ENCODE results near the gene STYK1.

STYK1 gene

DNA sequence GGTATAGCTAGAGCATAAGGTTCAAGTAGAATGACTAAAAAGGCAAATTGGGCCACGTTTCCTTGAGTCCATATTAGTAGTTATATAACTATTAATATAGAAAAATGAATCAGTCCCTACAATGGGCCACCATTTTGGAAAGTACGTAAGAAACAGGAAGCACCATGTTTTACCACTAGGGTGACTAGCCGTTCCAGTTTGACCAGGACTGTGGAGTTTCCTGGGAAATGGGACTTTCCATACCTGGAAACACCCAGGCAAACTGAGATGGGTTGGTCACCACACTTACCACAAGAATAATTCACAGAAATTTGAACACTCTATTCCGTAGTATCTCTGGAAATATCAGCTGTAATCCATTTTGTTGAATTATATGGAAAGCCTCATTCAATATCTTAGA is 58.3 kb downstream of the STYK1 start:
- Histone ChIP-seq H2BK5ac (ENCODE audit: low read length) (no peak overlapping the region), H3K4ac (ENCODE audit: low read length) (no peak overlapping the region), H2BK12ac (ENCODE audit: low read length) (no peak overlapping the region), H2BK120ac (ENCODE audit: low read depth, low read length) (no peak overlapping the region), H3K23ac (ENCODE audit: low read depth, low read length, poor library complexity) (no peak overlapping the region), H3K4me2 (ENCODE audit: insufficient read depth, low read length, poor library complexity, severe bottlenecking) (no peak overlapping the region), H4K91ac (ENCODE audit: low read depth, low read length, poor library complexity) (no peak overlapping the region), H2BK15ac (ENCODE audit: low read length) (no peak overlapping the region), H3K14ac (ENCODE audit: low read length) (no peak overlapping the region), H3K9me3 (replicated peaks in 1 of 2; ENCODE audit: control insufficient read depth in 2 of 2, insufficient read depth in 1 of 2, low read depth in 1 of 2, low read length in 2 of 2) (no peaks in the 10 kb centered on the region), H4K8ac (ENCODE audit: low read depth, low read length) (no peak overlapping the region), H3K9ac (ENCODE audit: low read depth, low read length, poor library complexity) (no peak overlapping the region), H3K4me3 (ENCODE audit: low read length in 2 of 2) (no peak overlapping the region), H3K36me3 (replicated peaks in 1 of 2; ENCODE audit: control insufficient read depth in 2 of 2, insufficient read depth in 2 of 2, low read length in 2 of 2) (peaks cover 2 to 20% of the 10 kb centered on the region in 2 donors), H3K27ac (replicated peaks; ENCODE audit: low read length) (no peak overlapping the region), H3K27me3 (ENCODE audit: control insufficient read depth in 3 of 3, insufficient read depth in 3 of 3, low read depth in 1 of 3, low read length in 3 of 3) (peaks cover 0 to 15% (median 0%) of the 10 kb centered on the region in 3 experiments), H2AK5ac (ENCODE audit: low read depth, low read length) (no peak overlapping the region), H3K79me1 (ENCODE audit: low read depth, low read length) (peaks cover 4% of the 10 kb centered on the region), H3K4me1 (ENCODE audit: control insufficient read depth in 2 of 2, insufficient read depth in 1 of 2, low read depth in 1 of 2, low read length in 2 of 2) (peaks cover 3 to 4% of the 10 kb centered on the region in 2 donors), H2AFZ (ENCODE audit: low read length) (peak overlapping the region; percentile 57), H3K18ac (ENCODE audit: low read length) (no peak overlapping the region)
- DNase-seq (ENCODE audit: low spot score) = no peak
- WGBS, 2 donors (ENCODE audit: extremely low coverage in 2 of 2, insufficient read length in 2 of 2, insufficient replicate concordance in 1 of 2) = no CpG with 5 or more reads among the region's 4 CpGs

DNA sequence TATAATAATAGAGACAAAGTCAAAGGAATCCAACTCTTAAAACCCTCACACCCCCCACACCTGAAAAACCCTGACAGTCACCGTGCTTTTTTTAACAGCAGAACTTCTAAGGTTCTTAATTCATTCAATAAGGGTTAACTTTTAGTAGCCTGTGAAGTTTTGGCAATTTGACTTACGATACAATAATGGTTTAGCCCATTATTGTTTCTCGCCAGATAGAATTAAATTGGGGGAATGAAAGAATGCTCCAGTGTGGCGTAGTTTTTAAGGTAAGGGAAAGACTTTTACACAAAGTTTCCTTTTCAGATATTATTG is 59.8 kb downstream of the STYK1 start:
- Histone ChIP-seq H2BK12ac (ENCODE audit: low read length) (no peak overlapping the region), H3K9ac (ENCODE audit: low read depth, low read length, poor library complexity) (no peak overlapping the region), H2BK5ac (ENCODE audit: low read length) (no peak overlapping the region), H3K79me1 (ENCODE audit: low read depth, low read length) (peaks cover 4% of the 10 kb centered on the region), H3K9me3 (replicated peaks in 1 of 2; ENCODE audit: control insufficient read depth in 2 of 2, insufficient read depth in 1 of 2, low read depth in 1 of 2, low read length in 2 of 2) (no peaks in the 10 kb centered on the region), H3K4ac (ENCODE audit: low read length) (no peak overlapping the region), H3K4me2 (ENCODE audit: insufficient read depth, low read length, poor library complexity, severe bottlenecking) (peak overlapping the region; percentile 35), H3K18ac (ENCODE audit: low read length) (no peak overlapping the region), H3K4me3 (ENCODE audit: low read length in 2 of 2) (peak overlapping the region; percentile 79 to 99), H2AFZ (ENCODE audit: low read length) (peak overlapping the region; percentile 91), H2BK15ac (ENCODE audit: low read length) (no peak overlapping the region), H2BK120ac (ENCODE audit: low read depth, low read length) (no peak overlapping the region), H3K4me1 (ENCODE audit: control insufficient read depth in 2 of 2, insufficient read depth in 1 of 2, low read depth in 1 of 2, low read length in 2 of 2) (peaks cover 3 to 4% of the 10 kb centered on the region in 2 donors), H3K27me3 (ENCODE audit: control insufficient read depth in 3 of 3, insufficient read depth in 3 of 3, low read depth in 1 of 3, low read length in 3 of 3) (peaks cover 0 to 8% (median 0%) of the 10 kb centered on the region in 3 experiments), H4K91ac (ENCODE audit: low read depth, low read length, poor library complexity) (no peak overlapping the region), H3K23ac (ENCODE audit: low read depth, low read length, poor library complexity) (no peak overlapping the region), H2AK5ac (ENCODE audit: low read depth, low read length) (no peak overlapping the region), H3K27ac (replicated peaks; ENCODE audit: low read length) (no peak overlapping the region), H3K36me3 (replicated peaks in 1 of 2; ENCODE audit: control insufficient read depth in 2 of 2, insufficient read depth in 2 of 2, low read length in 2 of 2) (peaks cover 2 to 35% of the 10 kb centered on the region in 2 donors), H4K8ac (ENCODE audit: low read depth, low read length) (no peak overlapping the region), H3K14ac (ENCODE audit: low read length) (no peak overlapping the region)
- WGBS, 2 donors (ENCODE audit: extremely low coverage in 2 of 2, insufficient read length in 2 of 2, insufficient replicate concordance in 1 of 2) = no CpG with 5 or more reads among the region's 4 CpGs
- DNase-seq (ENCODE audit: low spot score) = no peak

GRCh38 chr12:10613349-10614055 is 60.4 kb downstream of the STYK1 start, which contains the start of gene MAGOHB:
Gene MAGOHB (minus strand): TSS chr12:10613609. CDS start chr12:10613532, 77 bp downstream.
- H3K4me1 ChIP-seq (ENCODE audit: control insufficient read depth in 2 of 2, insufficient read depth in 1 of 2, low read depth in 1 of 2, low read length in 2 of 2) = peaks cover 3 to 4% of the 10 kb centered on the region in 2 donors
- H2BK120ac ChIP-seq (ENCODE audit: low read depth, low read length) = no peak within 1 kb of the TSS
- H3K27ac ChIP-seq (replicated peaks; ENCODE audit: low read length) = peak within 1 kb of the TSS; percentile 52
- H3K9me3 ChIP-seq (replicated peaks in 1 of 2; ENCODE audit: control insufficient read depth in 2 of 2, insufficient read depth in 1 of 2, low read depth in 1 of 2, low read length in 2 of 2) = no peaks in the 10 kb centered on the region
- peak within 1 kb of the TSS; percentile 80 for H3K23ac ChIP-seq (ENCODE audit: low read depth, low read length, poor library complexity)
- peak within 1 kb of the TSS; percentile 91 for H2AFZ ChIP-seq (ENCODE audit: low read length)
- H3K27me3 ChIP-seq (ENCODE audit: control insufficient read depth in 3 of 3, insufficient read depth in 3 of 3, low read depth in 1 of 3, low read length in 3 of 3) = peaks cover 0 to 4% (median 0%) of the 10 kb centered on the region in 3 experiments
- H3K4ac ChIP-seq (ENCODE audit: low read length) = no peak within 1 kb of the TSS
- H3K4me3 ChIP-seq (ENCODE audit: low read length in 2 of 2) = peak within 1 kb of the TSS; percentile 79 to 99
- H2BK15ac ChIP-seq (ENCODE audit: low read length) = no peak within 1 kb of the TSS
- peak within 1 kb of the TSS; percentile 95 for H4K91ac ChIP-seq (ENCODE audit: low read depth, low read length, poor library complexity)
- no CpG with 5 or more reads among the region's 45 CpGs for WGBS, 2 donors (ENCODE audit: extremely low coverage in 2 of 2, insufficient read length in 2 of 2, insufficient replicate concordance in 1 of 2)
- DNase-seq (ENCODE audit: low spot score) = peak; percentile 96
- no peak within 1 kb of the TSS for H2BK12ac ChIP-seq (ENCODE audit: low read length)
- peak within 1 kb of the TSS; percentile 99 for H3K9ac ChIP-seq (ENCODE audit: low read depth, low read length, poor library complexity)
- H3K14ac ChIP-seq (ENCODE audit: low read length) = peak within 1 kb of the TSS; percentile 76
- H2BK5ac ChIP-seq (ENCODE audit: low read length) = no peak within 1 kb of the TSS
- no peak within 1 kb of the TSS for H2AK5ac ChIP-seq (ENCODE audit: low read depth, low read length)
- H4K8ac ChIP-seq (ENCODE audit: low read depth, low read length) = no peak within 1 kb of the TSS
- H3K18ac ChIP-seq (ENCODE audit: low read length) = peak within 1 kb of the TSS; percentile 95
- H3K79me1 ChIP-seq (ENCODE audit: low read depth, low read length) = peaks cover 4% of the 10 kb centered on the region
- H3K36me3 ChIP-seq (replicated peaks in 1 of 2; ENCODE audit: control insufficient read depth in 2 of 2, insufficient read depth in 2 of 2, low read length in 2 of 2) = peaks cover 2 to 40% of the 10 kb centered on the region in 2 donors
- peak within 1 kb of the TSS; percentile 67 for H3K4me2 ChIP-seq (ENCODE audit: insufficient read depth, low read length, poor library complexity, severe bottlenecking)

GRCh38 chr12:10612984-10613348 is 60.9 kb downstream of the STYK1 start:
- H3K4me1 ChIP-seq (ENCODE audit: control insufficient read depth in 2 of 2, insufficient read depth in 1 of 2, low read depth in 1 of 2, low read length in 2 of 2) = peaks cover 3 to 4% of the 10 kb centered on the region in 2 donors

More at GRCh38 chr12:10612984-10613348, 60.9 kb downstream of the STYK1 start:
- Histone ChIP-seq H3K4me3 (ENCODE audit: low read length in 2 of 2) (peak overlapping the region; percentile 79 to 99), H3K27ac (replicated peaks; ENCODE audit: low read length) (peak overlapping the region; percentile 52), H3K9ac (ENCODE audit: low read depth, low read length, poor library complexity) (peak overlapping the region; percentile 99), H4K91ac (ENCODE audit: low read depth, low read length, poor library complexity) (peak overlapping the region; percentile 95), H3K23ac (ENCODE audit: low read depth, low read length, poor library complexity) (no peak overlapping the region), H2BK12ac (ENCODE audit: low read length) (no peak overlapping the region), H2BK5ac (ENCODE audit: low read length) (no peak overlapping the region), H3K27me3 (ENCODE audit: control insufficient read depth in 3 of 3, insufficient read depth in 3 of 3, low read depth in 1 of 3, low read length in 3 of 3) (no peaks in the 10 kb centered on the region), H3K36me3 (replicated peaks in 1 of 2; ENCODE audit: control insufficient read depth in 2 of 2, insufficient read depth in 2 of 2, low read length in 2 of 2) (peaks cover 2 to 46% of the 10 kb centered on the region in 2 donors), H2AK5ac (ENCODE audit: low read depth, low read length) (no peak overlapping the region), H3K14ac (ENCODE audit: low read length) (peak overlapping the region; percentile 76), H3K79me1 (ENCODE audit: low read depth, low read length) (peaks cover 4% of the 10 kb centered on the region), H3K4ac (ENCODE audit: low read length) (no peak overlapping the region), H3K4me2 (ENCODE audit: insufficient read depth, low read length, poor library complexity, severe bottlenecking) (peak overlapping the region; percentile 67), H3K18ac (ENCODE audit: low read length) (peak overlapping the region; percentile 95), H3K9me3 (replicated peaks in 1 of 2; ENCODE audit: control insufficient read depth in 2 of 2, insufficient read depth in 1 of 2, low read depth in 1 of 2, low read length in 2 of 2) (no peaks in the 10 kb centered on the region), H2BK120ac (ENCODE audit: low read depth, low read length) (no peak overlapping the region), H2AFZ (ENCODE audit: low read length) (peak overlapping the region; percentile 91), H4K8ac (ENCODE audit: low read depth, low read length) (no peak overlapping the region), H2BK15ac (ENCODE audit: low read length) (no peak overlapping the region)
- peak; percentile 4 for DNase-seq (ENCODE audit: low spot score)
- no CpG with 5 or more reads among the region's 6 CpGs for WGBS, 2 donors (ENCODE audit: extremely low coverage in 2 of 2, insufficient read length in 2 of 2, insufficient replicate concordance in 1 of 2)
